Glutamatergic neuron (in vitro differentiated cells): ENCODE data around the gene CUL4A. TPM values are rescaled to one million over a fixed set of nuclear protein-coding genes. Genes with fewer than 3 reads are reported as not detected.
"Not testable (repeated sequence)": the region's sequence is repeated elsewhere in the genome, so short reads cannot be mapped to it uniquely, and the experiment has no call there.

ENCODE experiments used
- DNase-seq: peaks from one replicate; pipeline ENCODE4 v3.0.0; 2022
- H3K27ac Mint-ChIP-seq: one replicate; pipeline ENCODE4 v1.8.0; 2020; ENCODE audit warnings: mild to moderate bottlenecking, mixed read lengths, inconsistent platforms; ENCODE audit not compliant: unreplicated experiment
- H3K27me3 Mint-ChIP-seq: one replicate; pipeline ENCODE4 v1.8.0; 2020; ENCODE audit warnings: mild to moderate bottlenecking, moderate library complexity, mixed read lengths, inconsistent platforms; ENCODE audit not compliant: unreplicated experiment
- H3K36me3 Mint-ChIP-seq: one replicate; pipeline ENCODE4 v1.8.0; 2020; ENCODE audit warnings: mild to moderate bottlenecking, mixed read lengths, inconsistent platforms; ENCODE audit not compliant: unreplicated experiment
- H3K4me1 Mint-ChIP-seq: one replicate; pipeline ENCODE4 v1.8.0; 2020; ENCODE audit warnings: mild to moderate bottlenecking, low read depth, mixed read lengths, inconsistent platforms; ENCODE audit not compliant: unreplicated experiment
- H3K4me3 Mint-ChIP-seq: one replicate; pipeline ENCODE4 v1.8.0; 2020; ENCODE audit warnings: mild to moderate bottlenecking, mixed read lengths, inconsistent platforms; ENCODE audit not compliant: unreplicated experiment
- H3K9me3 Mint-ChIP-seq: one replicate; pipeline ENCODE4 v1.8.0; 2020; ENCODE audit warnings: mild to moderate bottlenecking, moderate library complexity, mixed read lengths, inconsistent platforms; ENCODE audit not compliant: unreplicated experiment
- total RNA-seq: library from RNA; stranded (reverse); fragmentation: NEBNext Ultra II Directional; extraction: Animal tissue kit (Norgen Biotek cat#: 25700); gene quantifications from one replicate; pipeline ENCODE4 v1.2.1, GENCODE V29; 2021; ENCODE audit not compliant: unreplicated experiment
- TF ChIP-seq, protein P1 (sequence below): fragments of 200-600 bp; sonication (generic); IDR thresholded peaks from one replicate; pipeline ENCODE4 v1.5.0; 2021; ENCODE audit not compliant: partially characterized antibody, unreplicated experiment

The CUL4A gene
- total RNA-seq, 1 donor from 2014 or later, result 43.2 TPM

DNA sequence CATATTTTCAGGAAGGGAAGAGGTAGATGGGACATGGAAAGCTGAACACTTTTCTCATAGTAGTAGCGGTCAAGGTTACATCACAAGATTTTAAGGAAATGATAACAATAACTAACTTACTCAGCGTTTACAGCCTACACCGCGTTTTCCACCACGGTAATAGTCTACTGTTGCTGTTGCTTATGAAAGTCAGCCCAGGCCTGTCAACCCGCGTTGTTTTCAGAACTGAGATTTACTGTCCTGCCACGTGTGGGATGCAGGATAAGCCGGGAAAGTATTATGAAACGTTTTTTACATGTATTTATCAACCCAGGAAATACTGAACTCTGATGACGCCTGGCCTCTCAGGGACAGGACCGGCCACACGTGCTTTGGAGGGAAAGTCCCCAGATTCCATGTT is 51.6 kb downstream of the CUL4A start:
- Mint-ChIP-seq H3K4me3 (no peak overlapping the region), H3K9me3 (peaks cover 2% of the 10 kb centered on the region), H3K27me3 (no peaks in the 10 kb centered on the region), H3K36me3 (no peaks in the 10 kb centered on the region), H3K27ac (no peak overlapping the region), H3K4me1 (peaks cover 4% of the 10 kb centered on the region)
- no peak for DNase-seq
- TF ChIP-seq, protein P1, sequence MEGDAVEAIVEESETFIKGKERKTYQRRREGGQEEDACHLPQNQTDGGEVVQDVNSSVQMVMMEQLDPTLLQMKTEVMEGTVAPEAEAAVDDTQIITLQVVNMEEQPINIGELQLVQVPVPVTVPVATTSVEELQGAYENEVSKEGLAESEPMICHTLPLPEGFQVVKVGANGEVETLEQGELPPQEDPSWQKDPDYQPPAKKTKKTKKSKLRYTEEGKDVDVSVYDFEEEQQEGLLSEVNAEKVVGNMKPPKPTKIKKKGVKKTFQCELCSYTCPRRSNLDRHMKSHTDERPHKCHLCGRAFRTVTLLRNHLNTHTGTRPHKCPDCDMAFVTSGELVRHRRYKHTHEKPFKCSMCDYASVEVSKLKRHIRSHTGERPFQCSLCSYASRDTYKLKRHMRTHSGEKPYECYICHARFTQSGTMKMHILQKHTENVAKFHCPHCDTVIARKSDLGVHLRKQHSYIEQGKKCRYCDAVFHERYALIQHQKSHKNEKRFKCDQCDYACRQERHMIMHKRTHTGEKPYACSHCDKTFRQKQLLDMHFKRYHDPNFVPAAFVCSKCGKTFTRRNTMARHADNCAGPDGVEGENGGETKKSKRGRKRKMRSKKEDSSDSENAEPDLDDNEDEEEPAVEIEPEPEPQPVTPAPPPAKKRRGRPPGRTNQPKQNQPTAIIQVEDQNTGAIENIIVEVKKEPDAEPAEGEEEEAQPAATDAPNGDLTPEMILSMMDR, result no peak

DNA sequence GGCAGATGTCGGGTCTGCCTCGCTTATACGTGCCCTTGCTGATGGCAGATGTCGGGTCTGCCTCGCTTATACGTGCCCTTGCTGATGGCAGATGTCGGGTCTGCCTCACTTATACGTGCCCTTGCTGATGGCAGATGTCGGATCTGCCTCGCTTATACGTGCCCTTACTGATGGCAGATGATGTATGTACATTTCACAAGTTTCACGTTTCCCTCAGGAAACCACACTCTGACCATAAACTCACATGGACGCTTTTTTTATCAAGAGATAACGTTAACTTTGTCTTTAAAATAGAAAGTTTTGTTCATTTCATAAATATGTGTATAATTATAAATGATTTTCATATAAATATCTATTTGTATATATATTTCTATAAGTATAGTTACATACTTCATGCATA is 53.6 kb downstream of the CUL4A start:
- not testable (repeated sequence) for H3K36me3 Mint-ChIP-seq, H3K27me3 Mint-ChIP-seq, H3K27ac Mint-ChIP-seq, H3K4me1 Mint-ChIP-seq, H3K4me3 Mint-ChIP-seq, H3K9me3 Mint-ChIP-seq, DNase-seq

DNA sequence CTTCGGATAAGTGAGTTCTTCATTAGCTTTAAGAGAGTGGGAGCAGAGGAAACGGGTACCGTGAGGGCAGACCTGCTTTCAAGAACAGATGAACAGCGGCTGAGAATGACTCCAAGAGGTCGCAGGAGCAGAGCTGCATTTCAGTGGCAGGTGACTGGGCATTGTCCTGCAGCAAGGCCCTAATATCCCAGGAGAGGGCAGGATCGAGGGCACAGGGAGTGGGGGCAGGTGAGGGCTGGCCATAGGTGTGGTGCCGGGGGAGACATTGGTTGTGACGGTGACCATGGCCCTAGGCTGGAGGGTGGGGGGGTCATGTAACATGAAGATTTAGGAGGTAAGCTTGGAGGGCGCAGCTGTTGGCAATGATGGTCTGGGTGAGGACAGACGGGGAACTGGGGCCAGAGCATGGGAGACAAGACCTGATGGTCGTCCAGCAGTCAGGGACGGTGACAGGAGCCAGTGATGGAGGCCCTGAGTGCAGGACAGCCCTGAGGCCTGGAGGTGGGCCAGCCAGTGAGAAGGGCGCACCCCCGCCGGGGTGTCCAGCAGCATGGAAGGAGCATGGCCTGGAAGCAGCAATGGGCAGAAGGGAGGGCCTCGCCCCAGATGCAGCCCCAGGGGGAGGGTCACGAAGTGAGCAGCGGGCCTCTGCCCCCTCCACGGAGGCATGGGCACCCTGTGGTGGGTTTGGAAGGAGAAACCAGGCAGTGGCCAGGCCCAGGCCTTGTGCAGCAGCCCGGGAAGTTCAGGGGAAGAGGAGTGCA is 58.4 kb downstream of the CUL4A start:
- TF ChIP-seq, protein P1, result no peak

DNA sequence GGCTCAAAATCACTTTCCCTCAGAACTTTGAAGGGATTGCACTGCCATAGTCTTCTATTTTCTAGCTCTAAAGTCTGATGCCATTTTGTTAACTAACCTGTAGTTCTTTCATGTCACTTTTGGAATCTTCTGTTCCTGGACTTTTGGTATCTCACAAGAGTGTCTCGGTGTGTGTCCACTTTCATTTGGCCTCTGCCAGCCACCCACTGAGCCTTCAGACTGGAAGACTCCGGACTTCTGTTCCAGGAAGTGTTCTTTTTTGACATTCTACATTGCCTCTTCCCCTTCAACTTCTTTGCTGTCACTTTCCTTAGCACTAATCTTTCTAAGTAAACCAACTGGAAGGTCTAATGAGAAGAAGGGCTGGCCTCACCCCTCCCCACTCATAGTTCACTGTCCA is 62.6 kb downstream of the CUL4A start:
- no peaks in the 10 kb centered on the region for H3K4me1 Mint-ChIP-seq
- peaks cover 2% of the 10 kb centered on the region for H3K27me3 Mint-ChIP-seq
- DNase-seq, result no peak
- no peak overlapping the region for H3K27ac Mint-ChIP-seq
- H3K4me3 Mint-ChIP-seq, result no peak overlapping the region
- H3K36me3 Mint-ChIP-seq, result no peaks in the 10 kb centered on the region
- TF ChIP-seq, protein P1, result no peak
- no peaks in the 10 kb centered on the region for H3K9me3 Mint-ChIP-seq

More for the DNA sequence above, 58.4 kb downstream of the CUL4A start:
- no peak overlapping the region for H3K27ac Mint-ChIP-seq
- H3K4me3 Mint-ChIP-seq, result no peak overlapping the region
- peaks cover 4% of the 10 kb centered on the region for H3K4me1 Mint-ChIP-seq
- H3K36me3 Mint-ChIP-seq, result no peaks in the 10 kb centered on the region
- no peaks in the 10 kb centered on the region for H3K27me3 Mint-ChIP-seq
- no peak for DNase-seq
- no peaks in the 10 kb centered on the region for H3K9me3 Mint-ChIP-seq

DNA sequence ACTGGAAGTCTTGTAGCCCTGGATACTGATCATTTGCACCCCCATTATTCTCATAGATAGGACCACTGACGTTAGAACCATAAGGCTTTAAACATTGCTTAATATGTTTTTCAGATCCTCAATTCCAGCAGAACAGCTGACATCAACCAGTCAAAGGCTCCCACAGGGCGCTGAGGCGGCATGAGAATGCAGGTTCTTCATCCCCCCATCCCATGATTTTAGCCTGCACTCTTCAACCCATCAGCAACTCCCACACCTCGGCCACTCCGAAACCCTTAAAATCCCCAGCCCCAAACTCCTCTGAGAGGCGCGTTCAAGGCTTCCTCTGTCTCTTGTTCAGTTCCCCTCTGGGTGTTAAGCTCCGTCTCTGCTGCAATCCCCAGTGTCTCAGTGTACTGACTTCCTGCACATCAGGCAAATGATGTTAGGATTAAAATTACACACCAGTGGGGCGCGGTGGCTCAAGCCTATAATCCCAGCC is 63.3 kb downstream of the CUL4A start:
- Mint-ChIP-seq H3K9me3 (no peaks in the 10 kb centered on the region), H3K27ac (no peak overlapping the region)

More for the DNA sequence above, 63.3 kb downstream of the CUL4A start:
- Mint-ChIP-seq H3K27me3 (peaks cover 2% of the 10 kb centered on the region), H3K4me3 (no peak overlapping the region), H3K36me3 (no peaks in the 10 kb centered on the region), H3K4me1 (no peaks in the 10 kb centered on the region)
- TF ChIP-seq, protein P1, result no peak
- DNase-seq, result no peak
